WTC11 (cell line): ENCODE results near the gene ARMH1.

ENCODE experiments used
- CTCF ChIP-seq: fragments of 200-600 bp; IDR thresholded peaks from 2 replicates; pipeline ENCODE4 v1.8.0; 2022; ENCODE audit warnings: antibody characterized with exemption
- E2F4 ChIP-seq: sonication (generic); formaldehyde crosslinking; IDR thresholded peaks from 2 replicates; pipeline ENCODE4 v1.8.1; 2022; ENCODE audit warnings: low read depth, mild to moderate bottlenecking, moderate library complexity, missing genetic modification reagents, borderline replicate concordance
- IRF2 ChIP-seq: sonication (generic); formaldehyde crosslinking; IDR thresholded peaks from 2 replicates; pipeline ENCODE4 v1.8.0; 2022; ENCODE audit warnings: low read depth, missing genetic modification reagents, borderline replicate concordance
- TCF7 ChIP-seq: sonication (generic); formaldehyde crosslinking; IDR thresholded peaks from 2 replicates; pipeline ENCODE4 v1.8.0; 2022; ENCODE audit warnings: mild to moderate bottlenecking, low read depth, missing genetic modification reagents, moderate library complexity
- TF ChIP-seq, protein P1 (sequence below): sonication (generic); formaldehyde crosslinking; IDR thresholded peaks from 2 replicates; pipeline ENCODE4 v1.8.0; 2022; ENCODE audit warnings: mild to moderate bottlenecking, missing genetic modification reagents
- TF ChIP-seq, protein P2 (sequence below): sonication (generic); formaldehyde crosslinking; IDR thresholded peaks from 2 replicates; pipeline ENCODE4 v1.8.1; 2023; ENCODE audit warnings: mild to moderate bottlenecking, missing genetic modification reagents, moderate library complexity

DNA sequence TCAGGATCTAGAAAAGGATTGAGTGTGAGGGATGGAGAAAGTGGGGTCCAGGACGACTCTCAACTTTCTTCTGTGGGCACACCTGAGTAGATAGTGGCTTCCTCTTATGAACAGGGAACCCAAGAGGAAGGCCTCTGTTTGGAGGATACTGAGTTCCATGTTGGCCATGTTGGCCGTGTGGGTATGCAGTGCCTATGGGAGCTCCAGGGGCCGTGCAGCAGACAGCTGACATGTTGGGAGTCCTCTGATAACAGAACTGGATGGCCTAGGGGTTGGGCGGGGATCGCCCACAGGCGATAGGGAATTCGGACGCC lies 43.2 kb upstream of the ARMH1 start:
- TF ChIP-seq TCF7 (CRISPR knock-in tag) (no peak), CTCF (no peak), IRF2 (no peak), E2F4 (CRISPR knock-in tag) (no peak)
- TF ChIP-seq, protein P1, sequence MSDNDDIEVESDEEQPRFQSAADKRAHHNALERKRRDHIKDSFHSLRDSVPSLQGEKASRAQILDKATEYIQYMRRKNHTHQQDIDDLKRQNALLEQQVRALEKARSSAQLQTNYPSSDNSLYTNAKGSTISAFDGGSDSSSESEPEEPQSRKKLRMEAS (CRISPR knock-in tag) = no peak
- TF ChIP-seq, protein P2, sequence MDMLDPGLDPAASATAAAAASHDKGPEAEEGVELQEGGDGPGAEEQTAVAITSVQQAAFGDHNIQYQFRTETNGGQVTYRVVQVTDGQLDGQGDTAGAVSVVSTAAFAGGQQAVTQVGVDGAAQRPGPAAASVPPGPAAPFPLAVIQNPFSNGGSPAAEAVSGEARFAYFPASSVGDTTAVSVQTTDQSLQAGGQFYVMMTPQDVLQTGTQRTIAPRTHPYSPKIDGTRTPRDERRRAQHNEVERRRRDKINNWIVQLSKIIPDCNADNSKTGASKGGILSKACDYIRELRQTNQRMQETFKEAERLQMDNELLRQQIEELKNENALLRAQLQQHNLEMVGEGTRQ (CRISPR knock-in tag) = no peak
